A673 (cell line): ENCODE measurements around the gene MEGF8. TPM values are rescaled to one million over a fixed set of nuclear protein-coding genes. Genes with fewer than 3 reads are reported as not detected.

Experiments
- BruUV-seq: library from RNA; stranded (reverse); fragments of 400-500 nt; replicated peaks from 2 replicates; lab custom pipeline; 2021; lab: Mats Ljungman, UMichigan
- CTCF ChIA-PET: fragments of 300-600 bp; sonication (Branson Sonifier 250); formaldehyde crosslinking; loops from one replicate; lab custom pipeline; 2022; ENCODE audit warnings: antibody characterized with exemption; lab: Charles Lee
- POLR2A ChIA-PET: fragments of 300-600 bp; sonication (Branson Sonifier 250); formaldehyde crosslinking; loops from one replicate; lab custom pipeline; 2022; ENCODE audit warnings: antibody characterized with exemption; ENCODE audit not compliant: low non-redundant PET; lab: Charles Lee
- DNase-seq: peaks from one replicate; pipeline ENCODE4 v3.0.0-alpha.2; 2015; ENCODE audit warnings: low spot score
- H3K27ac ChIP-seq: fragments of 200-600 bp; sonication (generic); 2 replicates; pipeline ENCODE4 v1.5.1; 2016; ENCODE audit warnings: mixed run types, low read depth, mild to moderate bottlenecking, mixed read lengths, antibody characterized with exemption, low read length; ENCODE audit not compliant: poor library complexity, severe bottlenecking
- H3K27me3 ChIP-seq: fragments of 200-600 bp; sonication (generic); replicated peaks from 2 replicates; pipeline ENCODE4 v1.6.1; 2017; ENCODE audit warnings: mixed run types, low read depth, mild to moderate bottlenecking, mixed read lengths, antibody characterized with exemption, low read length; ENCODE audit not compliant: insufficient read depth, poor library complexity
- H3K36me3 ChIP-seq: fragments of 200-600 bp; sonication (generic); 2 replicates; pipeline ENCODE4 v1.6.1; 2016; ENCODE audit warnings: mixed run types, mild to moderate bottlenecking, mixed read lengths, antibody characterized with exemption, low read length; ENCODE audit not compliant: insufficient read depth, poor library complexity, severe bottlenecking
- H3K4me1 ChIP-seq: fragments of 200-600 bp; sonication (generic); 2 replicates; pipeline ENCODE4 v1.6.1; 2017; ENCODE audit warnings: mixed run types, mild to moderate bottlenecking, mixed read lengths, antibody characterized with exemption, low read length; ENCODE audit not compliant: insufficient read depth, poor library complexity, severe bottlenecking
- H3K4me3 ChIP-seq: fragments of 200-600 bp; sonication (generic); 2 replicates; pipeline ENCODE4 v1.5.1; 2016; ENCODE audit warnings: low read depth, mixed run types, mild to moderate bottlenecking, mixed read lengths, low read length; ENCODE audit not compliant: poor library complexity, severe bottlenecking
- H3K9me3 ChIP-seq: fragments of 200-600 bp; sonication (generic); 2 replicates; pipeline ENCODE4 v1.6.1; 2016; ENCODE audit warnings: mixed run types, low read depth, mild to moderate bottlenecking, mixed read lengths, antibody characterized with exemption, low read length; ENCODE audit not compliant: poor library complexity, severe bottlenecking
- EZH2 ChIP-seq: fragments of 200-600 bp; sonication (generic); IDR thresholded peaks from 2 replicates; pipeline ENCODE4 v1.6.1; 2017; ENCODE audit warnings: borderline replicate concordance, low read depth, mild to moderate bottlenecking, mixed read lengths, antibody characterized with exemption, low read length; ENCODE audit not compliant: poor library complexity, severe bottlenecking
- intact Hi-C: fragments of 100-400 bp; cut with micrococcal nuclease; formaldehyde crosslinking; loops from one replicate; pipeline ENCODE4 v1.10.0; 2022; ENCODE audit not compliant: unreplicated experiment
- total RNA-seq: library from RNA; stranded (reverse); gene quantifications from 2 replicates; pipeline ENCODE4 v1.2.3, GENCODE V29; 2021
- TF ChIP-seq, protein P1 (sequence below): fragments of 300-800, 200-600 bp; sonication (generic); conservative IDR thresholded peaks from 2 replicates; pipeline ENCODE4 v1.5.1; 2017; ENCODE audit warnings: low read depth, mild to moderate bottlenecking, antibody characterized with exemption, low read length, moderate library complexity, mixed read lengths

Gene MEGF8
- total RNA-seq, 1 experiment from 2014 or later = 28.5 TPM

GRCh38 chr19:42375415-42376176, 50.2 kb downstream of the MEGF8 start:
- no peak for DNase-seq
- no TSS peak for BruUV-seq
- no peaks in the 10 kb centered on the region for H3K9me3 ChIP-seq
- POLR2A ChIA-PET = no interaction called here
- CTCF ChIA-PET = no interaction called here
- TF ChIP-seq, protein P1, sequence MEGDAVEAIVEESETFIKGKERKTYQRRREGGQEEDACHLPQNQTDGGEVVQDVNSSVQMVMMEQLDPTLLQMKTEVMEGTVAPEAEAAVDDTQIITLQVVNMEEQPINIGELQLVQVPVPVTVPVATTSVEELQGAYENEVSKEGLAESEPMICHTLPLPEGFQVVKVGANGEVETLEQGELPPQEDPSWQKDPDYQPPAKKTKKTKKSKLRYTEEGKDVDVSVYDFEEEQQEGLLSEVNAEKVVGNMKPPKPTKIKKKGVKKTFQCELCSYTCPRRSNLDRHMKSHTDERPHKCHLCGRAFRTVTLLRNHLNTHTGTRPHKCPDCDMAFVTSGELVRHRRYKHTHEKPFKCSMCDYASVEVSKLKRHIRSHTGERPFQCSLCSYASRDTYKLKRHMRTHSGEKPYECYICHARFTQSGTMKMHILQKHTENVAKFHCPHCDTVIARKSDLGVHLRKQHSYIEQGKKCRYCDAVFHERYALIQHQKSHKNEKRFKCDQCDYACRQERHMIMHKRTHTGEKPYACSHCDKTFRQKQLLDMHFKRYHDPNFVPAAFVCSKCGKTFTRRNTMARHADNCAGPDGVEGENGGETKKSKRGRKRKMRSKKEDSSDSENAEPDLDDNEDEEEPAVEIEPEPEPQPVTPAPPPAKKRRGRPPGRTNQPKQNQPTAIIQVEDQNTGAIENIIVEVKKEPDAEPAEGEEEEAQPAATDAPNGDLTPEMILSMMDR = no peak
- TF ChIP-seq EZH2 = no peak
- intact Hi-C loops = no loop called here
- H3K27ac ChIP-seq = no peak overlapping the region
- no peaks in the 10 kb centered on the region for H3K27me3 ChIP-seq
- H3K36me3 ChIP-seq = no peaks in the 10 kb centered on the region
- H3K4me3 ChIP-seq = no peak overlapping the region
- no peaks in the 10 kb centered on the region for H3K4me1 ChIP-seq

GRCh38 chr19:42376177-42376555, 50.7 kb downstream of the MEGF8 start:
- CTCF ChIA-PET = no interaction called here
- DNase-seq = no peak
- POLR2A ChIA-PET = interaction anchor here (0.5 kb wide), 1 partner anchor 74 kb away, joined by 14 read pairs; the partner anchor contains the start of gene PAFAH1B3
- Histone ChIP-seq H3K4me1 (no peaks in the 10 kb centered on the region), H3K27ac (no peak overlapping the region), H3K9me3 (no peaks in the 10 kb centered on the region), H3K4me3 (no peak overlapping the region), H3K36me3 (no peaks in the 10 kb centered on the region), H3K27me3 (no peaks in the 10 kb centered on the region)
- intact Hi-C loops = no loop called here
- BruUV-seq = no TSS peak
- TF ChIP-seq, protein P1 = no peak
- TF ChIP-seq EZH2 = no peak

DNA sequence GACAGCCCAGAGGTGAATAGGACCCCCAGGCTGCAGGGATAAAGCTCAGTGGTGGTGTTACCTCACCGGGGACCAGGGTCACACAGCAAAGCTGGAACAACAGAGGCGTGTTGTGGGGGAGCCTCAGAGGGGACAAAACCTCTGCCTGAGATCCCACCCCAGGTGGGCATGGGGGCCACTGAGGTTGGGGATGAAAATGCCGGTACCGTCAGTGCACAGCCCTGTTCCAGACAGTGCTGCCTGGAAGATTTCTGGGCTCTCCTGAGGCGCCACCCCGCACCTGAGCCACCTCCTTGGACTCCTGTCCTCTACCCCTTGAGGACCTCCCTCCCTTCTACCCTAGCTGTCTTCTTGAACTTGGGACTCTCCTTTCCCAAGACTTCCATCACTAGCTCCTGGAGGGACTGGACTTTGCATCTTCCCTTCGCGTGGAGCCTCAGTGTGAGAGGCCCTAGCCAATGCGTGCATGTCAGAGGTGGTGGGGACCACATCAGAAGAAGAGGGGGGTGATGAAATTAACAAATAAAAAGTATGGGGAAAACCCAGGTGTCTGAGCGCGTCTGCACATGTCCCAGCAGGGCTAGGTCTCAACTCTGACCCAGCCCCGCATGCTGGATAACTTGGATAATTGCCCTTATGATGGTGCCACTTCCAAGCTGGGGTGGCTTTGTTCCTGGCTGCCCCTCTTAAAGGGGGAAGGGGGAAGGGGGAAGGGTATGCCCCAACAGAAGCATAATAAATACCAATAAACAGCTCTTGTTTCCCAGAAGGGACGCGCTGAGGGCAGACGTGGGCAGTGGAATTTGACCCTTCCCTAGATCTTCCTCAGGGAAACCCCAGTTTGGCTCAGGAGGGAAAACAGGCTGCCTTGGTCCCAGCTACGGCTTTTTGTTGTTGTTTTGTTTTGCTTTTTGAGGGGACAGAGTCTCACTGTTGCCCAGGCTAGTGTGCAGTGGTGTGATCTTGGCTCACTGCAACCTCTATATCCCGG, 53.1 kb downstream of the MEGF8 start:
- no peak for TF ChIP-seq EZH2
- TF ChIP-seq, protein P1 = no peak
- no peak for DNase-seq
- ChIA-PET CTCF (no interaction called here), POLR2A (no interaction called here)
- intact Hi-C loops = no loop called here
- Histone ChIP-seq H3K4me1 (no peaks in the 10 kb centered on the region), H3K36me3 (no peaks in the 10 kb centered on the region), H3K4me3 (no peak overlapping the region), H3K27ac (no peak overlapping the region), H3K27me3 (no peaks in the 10 kb centered on the region), H3K9me3 (no peaks in the 10 kb centered on the region)
- no TSS peak for BruUV-seq
